Endodermal cell (in vitro differentiated cells): ENCODE measurements around the gene MLF1. TPM values are rescaled to one million over a fixed set of nuclear protein-coding genes. Genes with fewer than 3 reads are reported as not detected.

ENCODE experiments used
- DNase-seq: peaks from one replicate; pipeline ENCODE4 v3.0.0-alpha.2; 2017
- H3K27ac ChIP-seq: 2 replicates; pipeline ENCODE4 v1.5.1; 2013; ENCODE audit warnings: mild to moderate bottlenecking, low read depth, low read length, moderate library complexity
- H3K27me3 ChIP-seq: 2 replicates; pipeline ENCODE4 v1.6.1; 2013; ENCODE audit warnings: mild to moderate bottlenecking, low read length, moderate library complexity; ENCODE audit not compliant: insufficient read depth, control insufficient read depth, poor library complexity, severe bottlenecking
- H3K36me3 ChIP-seq: 2 replicates; pipeline ENCODE4 v1.7.0; 2013; ENCODE audit warnings: mild to moderate bottlenecking, low read length, moderate library complexity; ENCODE audit not compliant: control insufficient read depth, insufficient read depth
- H3K4me1 ChIP-seq: one replicate; pipeline ENCODE4 v1.7.0; 2013; ENCODE audit warnings: low read length; ENCODE audit not compliant: control insufficient read depth, insufficient read depth
- H3K4me3 ChIP-seq: 2 replicates; pipeline ENCODE4 v1.5.1; 2013; ENCODE audit warnings: mild to moderate bottlenecking, low read length, moderate library complexity
- H3K9ac ChIP-seq: 2 replicates; pipeline ENCODE4 v1.6.1; 2013; ENCODE audit warnings: mild to moderate bottlenecking, low read length, moderate library complexity; ENCODE audit not compliant: poor library complexity, severe bottlenecking; ENCODE audit errors: extremely low read depth
- H3K9me3 ChIP-seq: 2 replicates; pipeline ENCODE4 v1.6.1; 2013; ENCODE audit warnings: mild to moderate bottlenecking, low read length, moderate library complexity; ENCODE audit not compliant: control insufficient read depth
- H3K27ac Mint-ChIP-seq: 2 replicates; pipeline ENCODE4 v1.8.0; 2020; ENCODE audit warnings: mixed read lengths
- H3K27me3 Mint-ChIP-seq: 2 replicates; pipeline ENCODE4 v1.8.0; 2021; ENCODE audit warnings: mild to moderate bottlenecking, mixed read lengths; ENCODE audit not compliant: insufficient read depth
- H3K36me3 Mint-ChIP-seq: 2 replicates; pipeline ENCODE4 v1.8.0; 2020; ENCODE audit warnings: low read depth, mixed read lengths
- H3K4me1 Mint-ChIP-seq: 2 replicates; pipeline ENCODE4 v1.8.0; 2020; ENCODE audit warnings: mixed read lengths
- H3K4me3 Mint-ChIP-seq: 2 replicates; pipeline ENCODE4 v1.8.0; 2020; ENCODE audit warnings: mild to moderate bottlenecking, moderate library complexity, mixed read lengths
- H3K9me3 Mint-ChIP-seq: 2 replicates; pipeline ENCODE4 v1.8.0; 2020; ENCODE audit warnings: mild to moderate bottlenecking, mixed read lengths
- CTCF ChIP-seq: fragments of 200-600 bp; sonication (generic); conservative IDR thresholded peaks from 2 replicates; pipeline ENCODE4 v1.5.0; 2021; ENCODE audit warnings: antibody characterized with exemption, mild to moderate bottlenecking
- WGBS, 2 experiments: methylation state at CpG; one replicate each; pipeline versions ENCODE4 v1.1.5 to v1.1.7; 2013; ENCODE audit warnings: missing lambda C conversion rate in 2 of 2, mixed read lengths in 1 of 2; ENCODE audit not compliant: insufficient coverage in 1 of 2, insufficient read length in 1 of 2; 5-methylcytosine and 5-hydroxymethylcytosine counted together
- total RNA-seq, 2 donors: library from RNA; stranded (reverse); fragmentation: NEBNext Ultra II Directional in 1 of 2; extraction: Animal tissue kit (Norgen Biotek cat#: 25700) in 1 of 2; gene quantifications; 2 replicates in 1 of 2; 3 replicates in 1 of 2; pipeline ENCODE4 v1.2.1, GENCODE V29; 2021

Gene MLF1
- total RNA-seq, 2 donors from 2014 or later = 19.3 to 43.8 TPM

GRCh38 chr3:158535918-158536317 lies 35.1 kb upstream of the MLF1 start:
- H3K27me3 Mint-ChIP-seq = no peaks in the 10 kb centered on the region
- H3K9ac ChIP-seq = no peak overlapping the region
- H3K9me3 ChIP-seq = no peaks in the 10 kb centered on the region
- no peak overlapping the region for H3K4me3 ChIP-seq
- H3K4me1 ChIP-seq = no peaks in the 10 kb centered on the region
- no peaks in the 10 kb centered on the region for H3K36me3 ChIP-seq
- no peak overlapping the region for H3K4me3 Mint-ChIP-seq
- 92% methylated on average over 2 of the region's 2 CpGs; no CpG with 5 or more reads in 1 of the 2 experiments for WGBS, 2 experiments
- no peak for DNase-seq
- H3K4me1 Mint-ChIP-seq = no peaks in the 10 kb centered on the region
- TF ChIP-seq CTCF = no peak
- H3K27ac Mint-ChIP-seq = no peak overlapping the region
- no peaks in the 10 kb centered on the region for H3K9me3 Mint-ChIP-seq
- H3K36me3 Mint-ChIP-seq = no peaks in the 10 kb centered on the region
- no peak overlapping the region for H3K27ac ChIP-seq
- H3K27me3 ChIP-seq = no peaks in the 10 kb centered on the region

GRCh38 chr3:158539414-158540014 lies 31.5 kb upstream of the MLF1 start:
- H3K4me1 Mint-ChIP-seq = no peaks in the 10 kb centered on the region
- Histone ChIP-seq H3K4me3 (no peak overlapping the region), H3K36me3 (no peaks in the 10 kb centered on the region), H3K4me1 (no peaks in the 10 kb centered on the region), H3K27me3 (no peaks in the 10 kb centered on the region), H3K9ac (no peak overlapping the region), H3K27ac (no peak overlapping the region), H3K9me3 (no peaks in the 10 kb centered on the region)
- H3K4me3 Mint-ChIP-seq = no peak overlapping the region
- no peaks in the 10 kb centered on the region for H3K9me3 Mint-ChIP-seq
- 87% methylated on average over 2 of the region's 3 CpGs; no CpG with 5 or more reads in 1 of the 2 experiments for WGBS, 2 experiments
- peak; percentile 58 for DNase-seq
- H3K27ac Mint-ChIP-seq = no peak overlapping the region
- peak; percentile 78 for TF ChIP-seq CTCF
- no peaks in the 10 kb centered on the region for H3K27me3 Mint-ChIP-seq
- peaks cover 6% of the 10 kb centered on the region for H3K36me3 Mint-ChIP-seq

- Mint-ChIP-seq H3K4me1 (no peaks in the 10 kb centered on the region), H3K9me3 (no peaks in the 10 kb centered on the region), H3K4me3 (no peak overlapping the region), H3K27me3 (no peaks in the 10 kb centered on the region), H3K36me3 (peaks cover 9% of the 10 kb centered on the region), H3K27ac (no peak overlapping the region)
- no peak overlapping the region for H3K27ac ChIP-seq
- no peak overlapping the region for H3K4me3 ChIP-seq
- H3K36me3 ChIP-seq = no peaks in the 10 kb centered on the region
- H3K4me1 ChIP-seq = no peaks in the 10 kb centered on the region
- no peaks in the 10 kb centered on the region for H3K27me3 ChIP-seq
- 93 to 100% methylated on average over 1 of the region's 1 CpG for WGBS, 2 experiments
- H3K9ac ChIP-seq = no peak overlapping the region
- DNase-seq = no peak
- TF ChIP-seq CTCF = no peak
- no peaks in the 10 kb centered on the region for H3K9me3 ChIP-seq
Observed at GRCh38 chr3:158540066-158540465, 30.9 kb upstream of the MLF1 start.
